HepG2 (cell line): ENCODE data around the gene ACSF3. TPM values are rescaled to one million over a fixed set of nuclear protein-coding genes. Genes with fewer than 3 reads are reported as not detected.

Source experiments
- ATAC-seq: fragments of 200-7000 bp; cut with Tn5 transposase; 3 replicates; pipeline ENCODE4 v1.9.1; 2020; ENCODE audit warnings: mild to moderate bottlenecking, moderate library complexity
- BruUV-seq: library from RNA; stranded (reverse); fragments of 400-500 nt; replicated peaks from 2 replicates; lab custom pipeline; 2021; lab: Mats Ljungman, UMichigan
- CTCF ChIA-PET: fragments of 300-600 bp; formaldehyde crosslinking; extraction: SDS; loops from one replicate; lab custom pipeline; 2021; ENCODE audit warnings: low total read pairs, inconsistent platforms, low intra/inter-chr PET ratio; lab: Yijun Ruan, JAX
- POLR2A ChIA-PET: fragments of 350-600 bp; sonication (Branson Sonifier 250); formaldehyde crosslinking; loops from one replicate; lab custom pipeline; 2020; ENCODE audit warnings: antibody characterized with exemption, inconsistent platforms; lab: Yijun Ruan, JAX
- DNase-seq: peaks from one replicate; pipeline ENCODE4 v3.0.0-alpha.2; 2015; ENCODE audit warnings: low spot score
- FAIRE-seq: peaks from 3 replicates; lab custom pipeline; 2011; peaks lifted over from hg19 to GRCh38; lab: Jason Lieb, UNC
- H2AFZ ChIP-seq: one replicate; pipeline ENCODE4 v1.6.1; 2011; ENCODE audit warnings: low read length, inconsistent platforms
- H3K27ac ChIP-seq: fragments of 300-600 bp; 3 replicates; pipeline ENCODE4 v1.8.0; 2011; ENCODE audit warnings: mixed run types, mild to moderate bottlenecking, mixed read lengths, low read length, inconsistent platforms; ENCODE audit not compliant: insufficient read depth; ENCODE audit errors: extremely low read length
- H3K27me3 ChIP-seq, 2 experiments: fragments of 200-600 bp in 1 of 2; 2 replicates in 1 of 2; 3 replicates in 1 of 2; pipeline versions ENCODE4 v1.6.0 to v1.8.0; 2011; ENCODE audit warnings: low read length in 2 of 2, mild to moderate bottlenecking in 2 of 2, moderate library complexity in 2 of 2, inconsistent platforms in 1 of 2; ENCODE audit not compliant: insufficient read depth in 2 of 2, control insufficient read depth in 1 of 2
- H3K36me3 ChIP-seq, 2 experiments: fragments of 200-600 bp in 1 of 2; replicated peaks in 1 of 2; 2 replicates in 1 of 2; 3 replicates in 1 of 2; pipeline versions ENCODE4 v1.5.1 to v1.8.0; 2011; ENCODE audit warnings: low read length in 2 of 2, inconsistent platforms in 1 of 2; ENCODE audit not compliant: insufficient read depth in 2 of 2, control insufficient read depth in 1 of 2
- H3K4me1 ChIP-seq: 2 replicates; pipeline ENCODE4 v1.5.1; 2012; ENCODE audit warnings: low read length, inconsistent platforms; ENCODE audit not compliant: insufficient read depth
- H3K4me2 ChIP-seq: 2 replicates; pipeline ENCODE4 v1.6.0; 2011; ENCODE audit warnings: low read depth, low read length, inconsistent platforms
- H3K4me3 ChIP-seq, 3 experiments: fragments of 200-600 bp in 1 of 3; sonication (generic), shearing (Covaris generic) in 1 of 3; replicated peaks in 1 of 3; 2 replicates each; pipeline ENCODE4 v1.5.1; 2011 to 2016; ENCODE audit warnings: low read length in 3 of 3, inconsistent platforms in 2 of 3, low read depth in 2 of 3, mild to moderate bottlenecking in 2 of 3, control low read depth in 1 of 3, mixed read lengths in 1 of 3; ENCODE audit not compliant: insufficient read depth in 1 of 3
- H3K79me2 ChIP-seq: one replicate; pipeline ENCODE4 v1.6.1; 2011; ENCODE audit warnings: low read length, inconsistent platforms; ENCODE audit not compliant: insufficient read depth
- H3K9ac ChIP-seq: 2 replicates; pipeline ENCODE4 v1.6.0; 2011; ENCODE audit warnings: mild to moderate bottlenecking, low read depth, low read length, inconsistent platforms; ENCODE audit not compliant: insufficient read depth
- H3K9me3 ChIP-seq: 2 replicates; pipeline ENCODE4 v1.5.1; 2012; ENCODE audit warnings: mild to moderate bottlenecking, low read length
- H4K20me1 ChIP-seq: 2 replicates; pipeline ENCODE4 v1.6.0; 2011; ENCODE audit warnings: inconsistent platforms, mild to moderate bottlenecking, low read length, moderate library complexity; ENCODE audit not compliant: insufficient read depth
- GPN1 ChIP-seq: sonication (generic); formaldehyde crosslinking; IDR thresholded peaks from 2 replicates; pipeline ENCODE4 v1.5.1; 2020; ENCODE audit warnings: missing genetic modification reagents, borderline replicate concordance
- HMGA1 ChIP-seq: sonication (generic); formaldehyde crosslinking; conservative IDR thresholded peaks from 2 replicates; pipeline ENCODE4 v1.4.0; 2020; ENCODE audit warnings: missing genetic modification reagents
- MEIS2 ChIP-seq: sonication (generic); formaldehyde crosslinking; IDR thresholded peaks from 2 replicates; pipeline ENCODE4 v1.9.0; 2021; ENCODE audit warnings: mild to moderate bottlenecking, missing genetic modification reagents
- MIXL1 ChIP-seq: IDR thresholded peaks from 2 replicates; pipeline ENCODE4 v1.6.1; 2016
- MTERF4 ChIP-seq: sonication (generic); formaldehyde crosslinking; IDR thresholded peaks from 2 replicates; pipeline ENCODE4 v1.8.0; 2023; ENCODE audit warnings: mild to moderate bottlenecking, missing genetic modification reagents
- NAIF1 ChIP-seq: sonication (generic); formaldehyde crosslinking; IDR thresholded peaks from 2 replicates; pipeline ENCODE4 v1.5.0; 2020; ENCODE audit warnings: mild to moderate bottlenecking, missing genetic modification reagents, borderline replicate concordance
- NKX3-1 ChIP-seq: sonication (generic); formaldehyde crosslinking; IDR thresholded peaks from 2 replicates; pipeline ENCODE4 v1.5.0; 2020; ENCODE audit warnings: missing genetic modification reagents
- TCF12 ChIP-seq, 2 experiments: fragments of 450-650 bp in 1 of 2; sonication (generic) in 1 of 2; formaldehyde crosslinking in 1 of 2; IDR thresholded peaks; 2 replicates each; pipeline versions ENCODE4 v1.6.1 to v1.8.0; 2017 to 2022; ENCODE audit warnings: antibody characterized with exemption in 1 of 2, mild to moderate bottlenecking in 1 of 2, missing genetic modification reagents in 1 of 2, moderate library complexity in 1 of 2
- YEATS4 ChIP-seq: sonication (generic); formaldehyde crosslinking; IDR thresholded peaks from 2 replicates; pipeline ENCODE4 v1.4.0; 2020; ENCODE audit warnings: missing genetic modification reagents, borderline replicate concordance
- ZFP82 ChIP-seq: sonication (generic); formaldehyde crosslinking; IDR thresholded peaks from 2 replicates; pipeline ENCODE4 v1.5.1; 2020; ENCODE audit warnings: mild to moderate bottlenecking, missing genetic modification reagents, borderline replicate concordance
- ZNF264 ChIP-seq: sonication (generic); formaldehyde crosslinking; IDR thresholded peaks from 2 replicates; pipeline ENCODE4 v1.4.0; 2020; ENCODE audit warnings: missing genetic modification reagents
- ZNF432 ChIP-seq: sonication (generic); formaldehyde crosslinking; IDR thresholded peaks from 2 replicates; pipeline ENCODE4 v1.5.0; 2020; ENCODE audit warnings: missing genetic modification reagents, mild to moderate bottlenecking, borderline replicate concordance
- ZNF546 ChIP-seq: sonication (generic); formaldehyde crosslinking; conservative IDR thresholded peaks from 2 replicates; pipeline ENCODE4 v1.8.1; 2023; ENCODE audit warnings: mild to moderate bottlenecking, missing genetic modification reagents
- ZNF580 ChIP-seq: IDR thresholded peaks from 2 replicates; pipeline ENCODE4 v1.6.1; 2016; ENCODE audit warnings: low read depth, borderline replicate concordance
- WGBS: methylation state at CpG from one replicate; pipeline ENCODE4 v1.1.6; 2017; ENCODE audit warnings: low lambda C conversion rate; 5-methylcytosine and 5-hydroxymethylcytosine counted together
- in situ Hi-C: cut with HindIII; loops from 2 replicates; pipeline ENCODE4 v1.10.0; 2017; ENCODE audit warnings: low pct_unique_long_range_greater_than_20kb; ENCODE audit not compliant: extremely low pct_ligation_motif_present
- intact Hi-C: fragments of 100-400 bp; cut with micrococcal nuclease; formaldehyde crosslinking; loops from one replicate; pipeline ENCODE4 v1.10.0; 2022; ENCODE audit not compliant: unreplicated experiment
- polyA plus RNA-seq, 8 experiments: library from polyadenylated mRNA; depleted of rRNA in 3 of 8; stranded (reverse) in 7 of 8; unstranded in 1 of 8; fragments of >200 nt; fragmentation: Illumina TruSeq in 4 of 8; extraction: Trizol in 4 of 8; gene quantifications; 2 replicates each; pipeline versions ENCODE4 v1.2.1 to v1.2.3, GENCODE V29; 2011 to 2016; ENCODE audit warnings: low read depth in 4 of 8, missing spikeins in 1 of 8, mixed read lengths in 1 of 8; ENCODE audit not compliant: insufficient read depth in 1 of 8
- total RNA-seq, 5 experiments: library from RNA; depleted of rRNA; stranded (reverse); fragments of >200 nt; fragmentation: Illumina TruSeq; extraction: Trizol; gene quantifications; 2 replicates each; pipeline ENCODE4 v1.2.3, GENCODE V29; 2016; ENCODE audit warnings: low read depth in 1 of 5
- TF ChIP-seq, protein P1 (sequence below): sonication (generic); formaldehyde crosslinking; IDR thresholded peaks from 2 replicates; pipeline ENCODE4 v1.8.1; 2022; ENCODE audit warnings: low read depth, mild to moderate bottlenecking, missing genetic modification reagents
- TF ChIP-seq, protein P2 (sequence below): sonication (generic); IDR thresholded peaks from 2 replicates; pipeline ENCODE4 v1.6.1; 2016; ENCODE audit warnings: low read depth, borderline replicate concordance
- TF ChIP-seq, protein P3 (sequence below): sonication (generic); formaldehyde crosslinking; IDR thresholded peaks from 2 replicates; pipeline ENCODE4 v1.4.0; 2020; ENCODE audit warnings: mild to moderate bottlenecking, low read depth, missing genetic modification reagents

ACSF3 gene
- total and polyA plus RNA-seq, 2 of the 13 experiments (the other 11 are each of a cell fraction or from before 2014, with no cell fraction given) = 14.9 to 30.6 TPM

GRCh38 chr16:89163297-89163696, 69.6 kb downstream of the ACSF3 start:
- WGBS = 34% methylated on average over 9 of the region's 9 CpGs
- TF ChIP-seq HMGA1 (CRISPR knock-in tag) (no peak), ZNF580 (CRISPR knock-in tag) (no peak), ZNF432 (CRISPR knock-in tag) (no peak), GPN1 (CRISPR knock-in tag) (no peak), ZNF546 (CRISPR knock-in tag) (no peak), YEATS4 (CRISPR knock-in tag) (no peak), ZFP82 (CRISPR knock-in tag) (no peak), NKX3-1 (CRISPR knock-in tag) (no peak), MEIS2 (CRISPR knock-in tag) (no peak), NAIF1 (CRISPR knock-in tag) (no peak), MTERF4 (CRISPR knock-in tag) (no peak), ZNF264 (CRISPR knock-in tag) (no peak), TCF12 (IDR thresholded peaks at IDR 0.05) (no peak), TCF12 (CRISPR knock-in tag; IDR thresholded peaks at IDR 0.05) (no peak), MIXL1 (CRISPR knock-in tag) (no peak)
- TF ChIP-seq, protein P1, sequence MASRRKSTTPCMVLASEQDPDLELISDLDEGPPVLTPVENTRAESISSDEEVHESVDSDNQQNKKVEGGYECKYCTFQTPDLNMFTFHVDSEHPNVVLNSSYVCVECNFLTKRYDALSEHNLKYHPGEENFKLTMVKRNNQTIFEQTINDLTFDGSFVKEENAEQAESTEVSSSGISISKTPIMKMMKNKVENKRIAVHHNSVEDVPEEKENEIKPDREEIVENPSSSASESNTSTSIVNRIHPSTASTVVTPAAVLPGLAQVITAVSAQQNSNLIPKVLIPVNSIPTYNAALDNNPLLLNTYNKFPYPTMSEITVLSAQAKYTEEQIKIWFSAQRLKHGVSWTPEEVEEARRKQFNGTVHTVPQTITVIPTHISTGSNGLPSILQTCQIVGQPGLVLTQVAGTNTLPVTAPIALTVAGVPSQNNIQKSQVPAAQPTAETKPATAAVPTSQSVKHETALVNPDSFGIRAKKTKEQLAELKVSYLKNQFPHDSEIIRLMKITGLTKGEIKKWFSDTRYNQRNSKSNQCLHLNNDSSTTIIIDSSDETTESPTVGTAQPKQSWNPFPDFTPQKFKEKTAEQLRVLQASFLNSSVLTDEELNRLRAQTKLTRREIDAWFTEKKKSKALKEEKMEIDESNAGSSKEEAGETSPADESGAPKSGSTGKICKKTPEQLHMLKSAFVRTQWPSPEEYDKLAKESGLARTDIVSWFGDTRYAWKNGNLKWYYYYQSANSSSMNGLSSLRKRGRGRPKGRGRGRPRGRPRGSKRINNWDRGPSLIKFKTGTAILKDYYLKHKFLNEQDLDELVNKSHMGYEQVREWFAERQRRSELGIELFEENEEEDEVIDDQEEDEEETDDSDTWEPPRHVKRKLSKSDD (CRISPR knock-in tag) = no peak
- TF ChIP-seq, protein P2, sequence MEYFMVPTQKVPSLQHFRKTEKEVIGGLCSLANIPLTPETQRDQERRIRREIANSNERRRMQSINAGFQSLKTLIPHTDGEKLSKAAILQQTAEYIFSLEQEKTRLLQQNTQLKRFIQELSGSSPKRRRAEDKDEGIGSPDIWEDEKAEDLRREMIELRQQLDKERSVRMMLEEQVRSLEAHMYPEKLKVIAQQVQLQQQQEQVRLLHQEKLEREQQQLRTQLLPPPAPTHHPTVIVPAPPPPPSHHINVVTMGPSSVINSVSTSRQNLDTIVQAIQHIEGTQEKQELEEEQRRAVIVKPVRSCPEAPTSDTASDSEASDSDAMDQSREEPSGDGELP = no peak
- TF ChIP-seq, protein P3, sequence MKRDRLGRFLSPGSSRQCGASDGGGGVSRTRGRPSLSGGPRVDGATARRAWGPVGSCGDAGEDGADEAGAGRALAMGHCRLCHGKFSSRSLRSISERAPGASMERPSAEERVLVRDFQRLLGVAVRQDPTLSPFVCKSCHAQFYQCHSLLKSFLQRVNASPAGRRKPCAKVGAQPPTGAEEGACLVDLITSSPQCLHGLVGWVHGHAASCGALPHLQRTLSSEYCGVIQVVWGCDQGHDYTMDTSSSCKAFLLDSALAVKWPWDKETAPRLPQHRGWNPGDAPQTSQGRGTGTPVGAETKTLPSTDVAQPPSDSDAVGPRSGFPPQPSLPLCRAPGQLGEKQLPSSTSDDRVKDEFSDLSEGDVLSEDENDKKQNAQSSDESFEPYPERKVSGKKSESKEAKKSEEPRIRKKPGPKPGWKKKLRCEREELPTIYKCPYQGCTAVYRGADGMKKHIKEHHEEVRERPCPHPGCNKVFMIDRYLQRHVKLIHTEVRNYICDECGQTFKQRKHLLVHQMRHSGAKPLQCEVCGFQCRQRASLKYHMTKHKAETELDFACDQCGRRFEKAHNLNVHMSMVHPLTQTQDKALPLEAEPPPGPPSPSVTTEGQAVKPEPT (CRISPR knock-in tag) = no peak

More at GRCh38 chr16:89163297-89163696, 69.6 kb downstream of the ACSF3 start:
- FAIRE-seq = no peak
- H3K9me3 ChIP-seq = no peaks in the 10 kb centered on the region
- no TSS peak for BruUV-seq
- no peak overlapping the region for H3K4me3 ChIP-seq
- DNase-seq = no peak
- no peak overlapping the region for H2AFZ ChIP-seq
- H3K9ac ChIP-seq = no peak overlapping the region
- H3K27ac ChIP-seq = no peak overlapping the region
- no peaks in the 10 kb centered on the region for H4K20me1 ChIP-seq
- H3K4me2 ChIP-seq = no peak overlapping the region
- H3K36me3 ChIP-seq = no peaks in the 10 kb centered on the region
- peaks cover 24 to 79% of the 10 kb centered on the region in 2 experiments for H3K27me3 ChIP-seq
- ChIA-PET CTCF (no interaction called here), POLR2A (no interaction called here)
- no peaks in the 10 kb centered on the region for H3K79me2 ChIP-seq
- no peak for ATAC-seq
- intact Hi-C loops (no loop called here), in situ Hi-C loops (no loop called here)
- peaks cover 60% of the 10 kb centered on the region for H3K4me1 ChIP-seq
